ENCODE results near the gene PATL2.

PATL2 gene

GRCh38 chr15:44661576-44661975 is 49.5 kb downstream of the PATL2 start:
- H3K27ac ChIP-seq, result no peak overlapping the region
- TF ChIP-seq ZFX (IDR thresholded peaks at IDR 0.05), result no peak
- TF ChIP-seq CTCF (conservative IDR thresholded peaks at IDR 0.05), result no peak

GRCh38 chr15:44659056-44659455 is 52.1 kb downstream of the PATL2 start:
- TF ChIP-seq ZFX (IDR thresholded peaks at IDR 0.05) (no peak), CTCF (conservative IDR thresholded peaks at IDR 0.05) (no peak)
- no peak overlapping the region for H3K27ac ChIP-seq

GRCh38 chr15:44657378-44657777 is 53.7 kb downstream of the PATL2 start:
- TF ChIP-seq CTCF (conservative IDR thresholded peaks at IDR 0.05), result no peak
- no peak for TF ChIP-seq ZFX (IDR thresholded peaks at IDR 0.05)
- H3K27ac ChIP-seq, result no peak overlapping the region

DNA sequence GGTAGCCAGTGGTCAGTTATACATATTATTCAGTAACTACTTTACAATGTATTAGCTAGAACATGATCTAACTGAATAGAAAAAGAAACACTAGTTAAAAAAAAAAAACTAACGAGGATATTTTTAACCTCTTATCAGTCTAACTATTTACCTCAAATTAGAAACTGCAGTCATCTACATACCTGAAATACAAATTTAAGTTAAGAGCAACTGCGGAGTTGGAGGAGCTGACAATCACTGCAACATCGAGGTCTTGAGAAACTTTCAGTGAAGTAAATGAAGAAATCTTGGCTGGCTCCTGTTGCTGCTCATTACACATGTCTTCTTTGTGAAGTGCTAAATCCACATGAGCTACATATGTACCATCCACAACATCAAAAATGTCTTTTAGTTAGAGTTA is 54.2 kb downstream of the PATL2 start:
- no peak overlapping the region for H3K27ac ChIP-seq
- TF ChIP-seq CTCF (conservative IDR thresholded peaks at IDR 0.05), result no peak
- TF ChIP-seq ZFX (IDR thresholded peaks at IDR 0.05), result no peak

DNA sequence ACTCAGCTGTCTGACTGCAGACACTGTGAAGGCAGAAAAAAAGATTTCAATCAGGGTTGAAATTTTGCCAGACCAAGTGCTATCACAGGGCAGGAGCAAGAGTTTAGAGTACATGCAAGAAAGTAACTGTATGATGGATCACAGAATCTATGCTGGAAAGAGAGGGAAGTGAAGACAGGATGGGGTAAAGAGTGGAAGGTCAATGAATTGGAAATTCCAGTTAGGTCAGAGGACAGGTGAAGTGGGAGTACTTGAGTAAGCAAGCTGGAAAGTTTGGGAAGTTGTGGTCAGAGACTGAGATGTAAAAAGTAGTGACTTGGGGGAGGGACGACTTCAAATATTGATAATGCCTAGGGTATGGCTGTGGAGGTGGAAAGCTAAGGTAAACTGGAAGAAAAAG is 54.8 kb downstream of the PATL2 start:
- TF ChIP-seq ZFX (IDR thresholded peaks at IDR 0.05) (no peak), CTCF (conservative IDR thresholded peaks at IDR 0.05) (no peak)
- no peak overlapping the region for H3K27ac ChIP-seq

- TF ChIP-seq CTCF (conservative IDR thresholded peaks at IDR 0.05) (no peak), ZFX (IDR thresholded peaks at IDR 0.05) (no peak)
- H3K27ac ChIP-seq, result no peak overlapping the region
These were observed 56.3 kb downstream of the PATL2 start for GRCh38 chr15:44654858-44655257.

DNA sequence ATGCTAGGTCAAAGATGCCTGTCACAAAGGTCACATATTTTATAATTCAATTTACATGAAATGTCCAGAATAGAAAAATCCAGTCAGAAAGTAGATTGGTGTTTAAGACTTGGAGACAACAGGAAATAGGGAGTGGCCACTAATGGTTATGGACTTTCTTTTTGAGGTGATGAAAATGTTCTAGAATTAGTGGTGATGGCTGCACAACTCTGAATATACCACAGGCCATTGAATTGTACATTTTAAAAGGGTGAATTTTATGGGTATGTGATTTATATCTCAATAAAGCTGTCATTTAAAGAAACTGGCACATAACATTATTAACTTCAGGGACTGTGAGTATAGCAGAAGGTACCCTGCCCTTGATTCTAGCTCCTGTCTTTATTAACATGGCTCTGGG is 63.5 kb downstream of the PATL2 start:
- H3K27ac ChIP-seq, result no peak overlapping the region
- no peak for TF ChIP-seq ZFX (IDR thresholded peaks at IDR 0.05)
- no peak for TF ChIP-seq CTCF (conservative IDR thresholded peaks at IDR 0.05)
